ENCODE results near the gene NOCT. TPM values are rescaled to one million over a fixed set of nuclear protein-coding genes. Genes with fewer than 3 reads are reported as not detected.

NOCT gene, protein sequence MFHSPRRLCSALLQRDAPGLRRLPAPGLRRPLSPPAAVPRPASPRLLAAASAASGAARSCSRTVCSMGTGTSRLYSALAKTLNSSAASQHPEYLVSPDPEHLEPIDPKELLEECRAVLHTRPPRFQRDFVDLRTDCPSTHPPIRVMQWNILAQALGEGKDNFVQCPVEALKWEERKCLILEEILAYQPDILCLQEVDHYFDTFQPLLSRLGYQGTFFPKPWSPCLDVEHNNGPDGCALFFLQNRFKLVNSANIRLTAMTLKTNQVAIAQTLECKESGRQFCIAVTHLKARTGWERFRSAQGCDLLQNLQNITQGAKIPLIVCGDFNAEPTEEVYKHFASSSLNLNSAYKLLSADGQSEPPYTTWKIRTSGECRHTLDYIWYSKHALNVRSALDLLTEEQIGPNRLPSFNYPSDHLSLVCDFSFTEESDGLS
- total RNA-seq (2022; extraction: Qiagen RNA extraction), result 7.4 to 8.5 TPM (median 8.3 TPM) in 5 replicates

GRCh38 chr4:139015269-139015947 lies at the start of gene NOCT:
Gene NOCT (plus strand): TSS chr4:139015781. CDS start chr4:139015982, 201 bp downstream.

Other genes with a start within 250 kb of the NOCT start
- 10.0 to 14.0 TPM (median 13.0 TPM) in 5 replicates for gene ELF2, start 161.4 kb downstream of the NOCT start, total RNA-seq (2022; extraction: Qiagen RNA extraction)

Data from A549 treated with dexamethasone at 1 μM for 4 hours (cell line).